IMR-90 (cell line): ENCODE measurements around the gene DSG3.

Source experiments
- CEBPB ChIP-seq: IDR thresholded peaks from 2 replicates; pipeline ENCODE4 v1.6.1; 2012; ENCODE audit warnings: low read depth, low read length, improper control_type of control experiment
- MAFK ChIP-seq: IDR thresholded peaks from 2 replicates; pipeline ENCODE4 v1.6.1; 2012; ENCODE audit warnings: low read depth, low read length, improper control_type of control experiment
- MXI1 ChIP-seq: IDR thresholded peaks from 2 replicates; pipeline ENCODE4 v1.6.1; 2012; ENCODE audit warnings: low read depth, mild to moderate bottlenecking, low read length, moderate library complexity, borderline replicate concordance
- POLR2A ChIP-seq: IDR thresholded peaks from 2 replicates; pipeline ENCODE4 v1.6.1; 2012; ENCODE audit warnings: mild to moderate bottlenecking, low read depth, low read length
- RAD21 ChIP-seq: IDR thresholded peaks from 2 replicates; pipeline ENCODE4 v1.6.1; 2012; ENCODE audit warnings: low read length, improper control_type of control experiment
- RFX5 ChIP-seq: IDR thresholded peaks from 2 replicates; pipeline ENCODE4 v1.8.0; 2012; ENCODE audit warnings: low read depth, mild to moderate bottlenecking, low read length, moderate library complexity
- TF ChIP-seq, protein P1 (sequence below): conservative IDR thresholded peaks from 2 replicates; pipeline ENCODE4 v1.5.1; 2012; ENCODE audit warnings: mild to moderate bottlenecking, low read depth, low read length, improper control_type of control experiment
- TF ChIP-seq, protein P2 (sequence below): fragments of 150-350 bp; IDR thresholded peaks from 2 replicates; pipeline ENCODE4 v1.6.1; 2017; ENCODE audit warnings: mild to moderate bottlenecking, antibody characterized with exemption, low read length, low read depth

DNA sequence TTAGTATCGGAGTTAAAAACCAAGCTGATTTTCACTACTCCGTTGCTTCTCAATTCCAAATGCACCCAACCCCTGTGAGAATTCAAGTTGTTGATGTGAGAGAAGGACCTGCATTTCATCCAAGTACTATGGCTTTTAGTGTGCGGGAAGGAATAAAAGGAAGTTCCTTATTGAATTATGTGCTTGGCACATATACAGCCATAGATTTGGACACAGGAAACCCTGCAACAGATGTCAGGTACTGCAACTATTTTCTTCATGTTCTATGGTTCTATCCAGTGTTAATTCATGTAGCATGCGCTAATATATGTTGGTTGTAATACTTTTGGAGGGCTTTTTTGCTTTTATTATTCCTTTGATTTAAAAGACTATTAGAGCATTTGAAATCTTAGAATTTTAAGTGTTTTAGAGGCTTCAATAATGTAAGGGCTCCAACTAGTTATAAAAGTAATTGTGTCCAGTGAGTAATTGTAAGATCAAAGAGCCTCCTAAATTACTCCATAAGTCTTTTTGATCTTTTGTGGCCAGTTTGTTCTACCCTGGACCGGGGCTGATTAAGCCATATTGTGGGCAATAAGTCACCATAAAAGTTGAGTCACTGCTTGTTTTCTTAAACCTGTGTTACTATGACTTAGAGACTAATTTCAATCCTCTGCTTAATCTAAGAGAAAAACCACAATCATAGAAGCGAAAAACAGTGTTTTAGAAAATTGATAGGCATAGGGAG, 48.1 kb upstream of the DSG3 start:
- TF ChIP-seq, protein P1, sequence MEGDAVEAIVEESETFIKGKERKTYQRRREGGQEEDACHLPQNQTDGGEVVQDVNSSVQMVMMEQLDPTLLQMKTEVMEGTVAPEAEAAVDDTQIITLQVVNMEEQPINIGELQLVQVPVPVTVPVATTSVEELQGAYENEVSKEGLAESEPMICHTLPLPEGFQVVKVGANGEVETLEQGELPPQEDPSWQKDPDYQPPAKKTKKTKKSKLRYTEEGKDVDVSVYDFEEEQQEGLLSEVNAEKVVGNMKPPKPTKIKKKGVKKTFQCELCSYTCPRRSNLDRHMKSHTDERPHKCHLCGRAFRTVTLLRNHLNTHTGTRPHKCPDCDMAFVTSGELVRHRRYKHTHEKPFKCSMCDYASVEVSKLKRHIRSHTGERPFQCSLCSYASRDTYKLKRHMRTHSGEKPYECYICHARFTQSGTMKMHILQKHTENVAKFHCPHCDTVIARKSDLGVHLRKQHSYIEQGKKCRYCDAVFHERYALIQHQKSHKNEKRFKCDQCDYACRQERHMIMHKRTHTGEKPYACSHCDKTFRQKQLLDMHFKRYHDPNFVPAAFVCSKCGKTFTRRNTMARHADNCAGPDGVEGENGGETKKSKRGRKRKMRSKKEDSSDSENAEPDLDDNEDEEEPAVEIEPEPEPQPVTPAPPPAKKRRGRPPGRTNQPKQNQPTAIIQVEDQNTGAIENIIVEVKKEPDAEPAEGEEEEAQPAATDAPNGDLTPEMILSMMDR, result no peak
- no peak for TF ChIP-seq POLR2A
- TF ChIP-seq MXI1, result no peak
- no peak for TF ChIP-seq CEBPB
- no peak for TF ChIP-seq RFX5
- no peak for TF ChIP-seq MAFK
- TF ChIP-seq, protein P2, sequence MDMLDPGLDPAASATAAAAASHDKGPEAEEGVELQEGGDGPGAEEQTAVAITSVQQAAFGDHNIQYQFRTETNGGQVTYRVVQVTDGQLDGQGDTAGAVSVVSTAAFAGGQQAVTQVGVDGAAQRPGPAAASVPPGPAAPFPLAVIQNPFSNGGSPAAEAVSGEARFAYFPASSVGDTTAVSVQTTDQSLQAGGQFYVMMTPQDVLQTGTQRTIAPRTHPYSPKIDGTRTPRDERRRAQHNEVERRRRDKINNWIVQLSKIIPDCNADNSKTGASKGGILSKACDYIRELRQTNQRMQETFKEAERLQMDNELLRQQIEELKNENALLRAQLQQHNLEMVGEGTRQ, result no peak
- no peak for TF ChIP-seq RAD21
